GM06990 (cell line): ENCODE data around the gene ADAMTS3.

ENCODE experiments used
- DNase-seq: peaks from one replicate; pipeline ENCODE4 v3.0.0-alpha.2; 2011; ENCODE audit not compliant: insufficient read length; ENCODE audit errors: extremely low read depth
- H3K27me3 ChIP-seq: replicated peaks from 2 replicates; pipeline ENCODE4 v1.6.0; 2011; ENCODE audit warnings: low read length; ENCODE audit not compliant: control insufficient read depth, insufficient read depth
- H3K36me3 ChIP-seq: 2 replicates; pipeline ENCODE4 v1.5.1; 2011; ENCODE audit warnings: low read length; ENCODE audit not compliant: control insufficient read depth, insufficient read depth
- H3K4me3 ChIP-seq: replicated peaks from 2 replicates; pipeline ENCODE4 v1.5.1; 2011; ENCODE audit warnings: low read depth, mild to moderate bottlenecking, control low read depth, low read length
- CTCF ChIP-seq: IDR thresholded peaks from 2 replicates; pipeline ENCODE4 v1.5.1; 2011; ENCODE audit warnings: low read length, control low read depth, mild to moderate bottlenecking, inconsistent platforms; ENCODE audit not compliant: insufficient read depth, poor library complexity, severe bottlenecking

Gene ADAMTS3

GRCh38 chr4:72397314-72397713 is 171.7 kb downstream of the ADAMTS3 start:
- H3K4me3 ChIP-seq = no peak overlapping the region
- no peaks in the 10 kb centered on the region for H3K36me3 ChIP-seq
- no peak for TF ChIP-seq CTCF
- DNase-seq = no peak
- H3K27me3 ChIP-seq = no peaks in the 10 kb centered on the region

DNA sequence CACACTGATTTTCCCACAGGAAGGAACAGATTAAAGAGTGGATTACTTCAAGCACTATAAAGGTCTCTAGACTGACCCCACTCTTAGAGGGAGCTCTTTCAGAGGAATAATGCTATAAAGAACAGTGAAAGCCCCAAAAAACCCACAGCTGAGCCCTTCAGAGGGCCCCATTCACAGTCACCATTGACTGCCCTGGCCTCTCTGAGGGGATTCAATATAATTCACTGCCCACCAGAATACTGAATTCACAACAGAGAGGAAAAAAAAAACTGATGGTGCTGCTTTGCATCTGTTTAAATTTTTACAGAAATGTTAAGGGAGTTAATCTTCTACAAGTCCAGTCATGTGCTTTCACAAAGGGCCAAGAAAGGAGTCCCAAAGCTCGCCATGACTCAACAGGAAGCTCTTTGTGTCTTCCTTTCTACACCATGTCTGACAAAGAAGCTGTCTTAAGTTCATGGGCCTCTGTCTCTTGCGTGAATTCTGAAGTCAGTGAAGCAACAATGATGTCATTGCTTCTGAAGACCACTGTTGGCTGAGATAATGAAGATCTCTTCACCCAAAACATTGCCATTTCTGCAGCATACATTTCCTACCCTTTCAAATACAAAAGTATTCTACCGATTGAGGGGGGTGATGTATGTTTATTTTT is 174.9 kb downstream of the ADAMTS3 start:
- Histone ChIP-seq H3K36me3 (no peaks in the 10 kb centered on the region), H3K27me3 (no peaks in the 10 kb centered on the region), H3K4me3 (no peak overlapping the region)
- TF ChIP-seq CTCF = no peak
- DNase-seq = no peak

GRCh38 chr4:72391281-72391680 is 177.7 kb downstream of the ADAMTS3 start:
- H3K36me3 ChIP-seq = no peaks in the 10 kb centered on the region
- TF ChIP-seq CTCF = no peak
- no peak for DNase-seq
- no peaks in the 10 kb centered on the region for H3K27me3 ChIP-seq
- no peak overlapping the region for H3K4me3 ChIP-seq

DNA sequence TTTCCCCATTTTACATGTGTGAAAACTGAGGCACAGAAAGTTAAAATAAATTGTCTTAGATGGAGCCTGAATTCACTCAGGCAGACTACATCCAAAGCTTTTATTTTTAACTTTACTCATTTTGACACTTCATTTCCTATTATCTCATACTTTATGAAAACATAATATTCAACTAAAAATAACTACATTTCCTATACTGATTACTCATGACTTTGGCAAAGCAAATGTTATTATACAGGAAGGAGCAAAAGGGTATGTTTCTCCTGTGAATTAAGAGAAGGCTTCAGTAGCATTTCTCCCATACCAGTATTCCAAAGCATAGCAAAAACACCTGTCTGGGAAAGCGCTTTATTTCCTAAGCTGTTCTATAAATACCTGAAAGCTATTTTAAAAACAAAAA is 178.6 kb downstream of the ADAMTS3 start:
- no peaks in the 10 kb centered on the region for H3K36me3 ChIP-seq
- no peak overlapping the region for H3K4me3 ChIP-seq
- no peaks in the 10 kb centered on the region for H3K27me3 ChIP-seq
- no peak for DNase-seq
- no peak for TF ChIP-seq CTCF

- DNase-seq = no peak
- Histone ChIP-seq H3K27me3 (no peaks in the 10 kb centered on the region), H3K36me3 (no peaks in the 10 kb centered on the region), H3K4me3 (no peak overlapping the region)
- no peak for TF ChIP-seq CTCF
Measured at GRCh38 chr4:72388521-72388920, 180.5 kb downstream of the ADAMTS3 start.

DNA sequence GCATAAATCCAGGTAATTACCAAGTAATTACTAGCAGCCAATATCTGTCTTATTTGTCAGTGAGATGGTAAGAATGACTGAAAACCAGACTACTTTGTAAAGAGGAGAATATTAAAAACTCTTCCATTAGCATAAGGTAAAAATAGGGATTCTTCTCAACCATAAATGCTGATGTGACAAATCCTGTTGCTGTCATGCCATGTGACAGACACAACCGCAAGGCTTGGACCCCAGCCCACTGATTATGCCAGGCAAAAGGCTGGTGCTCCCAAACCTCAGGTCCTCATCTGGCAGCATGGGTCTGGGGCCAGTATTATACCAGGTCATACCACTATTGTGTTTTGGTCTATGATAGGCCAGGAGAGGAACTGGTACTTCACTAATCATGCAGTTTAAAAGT is 181.1 kb downstream of the ADAMTS3 start:
- no peaks in the 10 kb centered on the region for H3K27me3 ChIP-seq
- TF ChIP-seq CTCF = no peak

More for the DNA sequence above, 181.1 kb downstream of the ADAMTS3 start:
- no peak for DNase-seq
- Histone ChIP-seq H3K36me3 (no peaks in the 10 kb centered on the region), H3K4me3 (no peak overlapping the region)
